Measurements from ENCODE around the gene EMCN.
"Not testable (repeated sequence)": the region's sequence is repeated elsewhere in the genome, so short reads cannot be mapped to it uniquely, and the experiment has no call there.

EMCN gene

GRCh38 chr4:100369871-100370270 lies 148.0 kb downstream of the EMCN start:
- DNase-seq = no peak

- no peak for DNase-seq
These were observed 150.4 kb downstream of the EMCN start for GRCh38 chr4:100367451-100367850.

- no peak for DNase-seq
These were observed 151.6 kb downstream of the EMCN start for GRCh38 chr4:100366213-100366612.

- DNase-seq = no peak
These were observed 155.5 kb downstream of the EMCN start for GRCh38 chr4:100362366-100362765.

- DNase-seq = no peak
These were observed 156.5 kb downstream of the EMCN start for GRCh38 chr4:100361336-100361735.

GRCh38 chr4:100360211-100360610 lies 157.6 kb downstream of the EMCN start:
- no peak for DNase-seq

- no peak for DNase-seq
These were observed 158.4 kb downstream of the EMCN start for GRCh38 chr4:100359441-100359840.

GRCh38 chr4:100357542-100357941 lies 160.3 kb downstream of the EMCN start:
- no peak for DNase-seq

GRCh38 chr4:100356172-100356571 lies 161.7 kb downstream of the EMCN start:
- DNase-seq = no peak

- DNase-seq = not testable (repeated sequence)
These were observed 165.5 kb downstream of the EMCN start for GRCh38 chr4:100352352-100352751.

GRCh38 chr4:100348473-100348872 lies 169.3 kb downstream of the EMCN start:
- DNase-seq = no peak

- DNase-seq = no peak
These were observed 170.6 kb downstream of the EMCN start for GRCh38 chr4:100347241-100347640.

GRCh38 chr4:100345585-100345984 lies 172.2 kb downstream of the EMCN start:
- no peak for DNase-seq
